ENCODE results near the gene TUBA4A.
"Not testable (repeated sequence)": the region's sequence is repeated elsewhere in the genome, so short reads cannot be mapped to it uniquely, and the experiment has no call there.

- TF ChIP-seq, protein P1, sequence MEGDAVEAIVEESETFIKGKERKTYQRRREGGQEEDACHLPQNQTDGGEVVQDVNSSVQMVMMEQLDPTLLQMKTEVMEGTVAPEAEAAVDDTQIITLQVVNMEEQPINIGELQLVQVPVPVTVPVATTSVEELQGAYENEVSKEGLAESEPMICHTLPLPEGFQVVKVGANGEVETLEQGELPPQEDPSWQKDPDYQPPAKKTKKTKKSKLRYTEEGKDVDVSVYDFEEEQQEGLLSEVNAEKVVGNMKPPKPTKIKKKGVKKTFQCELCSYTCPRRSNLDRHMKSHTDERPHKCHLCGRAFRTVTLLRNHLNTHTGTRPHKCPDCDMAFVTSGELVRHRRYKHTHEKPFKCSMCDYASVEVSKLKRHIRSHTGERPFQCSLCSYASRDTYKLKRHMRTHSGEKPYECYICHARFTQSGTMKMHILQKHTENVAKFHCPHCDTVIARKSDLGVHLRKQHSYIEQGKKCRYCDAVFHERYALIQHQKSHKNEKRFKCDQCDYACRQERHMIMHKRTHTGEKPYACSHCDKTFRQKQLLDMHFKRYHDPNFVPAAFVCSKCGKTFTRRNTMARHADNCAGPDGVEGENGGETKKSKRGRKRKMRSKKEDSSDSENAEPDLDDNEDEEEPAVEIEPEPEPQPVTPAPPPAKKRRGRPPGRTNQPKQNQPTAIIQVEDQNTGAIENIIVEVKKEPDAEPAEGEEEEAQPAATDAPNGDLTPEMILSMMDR (IDR thresholded peaks at IDR 0.05): not testable (repeated sequence)
- TF ChIP-seq POLR2A, POLR2AphosphoS5 (IDR thresholded peaks at IDR 0.05): not testable (repeated sequence)
Measured at GRCh38 chr2:219200502-219201326, 53.0 kb downstream of the TUBA4A start.
